KMS-11 (cell line): Measurements from ENCODE around the gene PCGF2.

Experiments
- H2AFZ ChIP-seq: fragments of 200-600 bp; sonication (generic); 2 replicates; pipeline ENCODE4 v1.6.1; 2016; ENCODE audit warnings: antibody characterized with exemption, mixed run types, low read depth
- H3K27ac ChIP-seq: fragments of 200-600 bp; sonication (generic); 2 replicates; pipeline ENCODE4 v1.6.1; 2016; ENCODE audit warnings: mild to moderate bottlenecking, mixed run types
- H3K27me3 ChIP-seq: fragments of 200-600 bp; sonication (generic); 2 replicates; pipeline ENCODE4 v1.6.1; 2017; ENCODE audit warnings: mild to moderate bottlenecking, low read depth, mixed run types, moderate library complexity; ENCODE audit not compliant: insufficient read depth
- H3K36me3 ChIP-seq: fragments of 200-600 bp; sonication (generic); 2 replicates; pipeline ENCODE4 v1.6.1; 2017; ENCODE audit warnings: mild to moderate bottlenecking, mixed run types; ENCODE audit not compliant: insufficient read depth
- H3K4me1 ChIP-seq: fragments of 200-600 bp; sonication (generic); 2 replicates; pipeline ENCODE4 v1.6.1; 2016; ENCODE audit warnings: mild to moderate bottlenecking, low read depth, mixed run types; ENCODE audit not compliant: poor library complexity, severe bottlenecking
- H3K4me2 ChIP-seq: fragments of 200-600 bp; sonication (generic); 2 replicates; pipeline ENCODE4 v1.7.0; 2016; ENCODE audit warnings: mild to moderate bottlenecking, mixed run types
- H3K4me3 ChIP-seq: fragments of 200-600 bp; sonication (generic); IDR thresholded peaks from 2 replicates; pipeline ENCODE4 v1.6.1; 2017; ENCODE audit warnings: low read depth, low read length, mixed read lengths; ENCODE audit not compliant: insufficient read depth
- H3K79me2 ChIP-seq: fragments of 200-600 bp; sonication (generic); 2 replicates; pipeline ENCODE4 v1.6.1; 2016; ENCODE audit warnings: low read depth, mixed run types; ENCODE audit not compliant: insufficient read depth
- H3K9ac ChIP-seq: fragments of 200-600 bp; sonication (generic); 2 replicates; pipeline ENCODE4 v1.6.1; 2016; ENCODE audit warnings: mild to moderate bottlenecking, mixed run types
- H4K20me1 ChIP-seq: fragments of 200-600 bp; sonication (generic); 2 replicates; pipeline ENCODE4 v1.6.1; 2016; ENCODE audit warnings: mild to moderate bottlenecking, mixed run types; ENCODE audit not compliant: insufficient read depth
- TF ChIP-seq, protein P1 (sequence below): fragments of 200-600 bp; sonication (generic); conservative IDR thresholded peaks from 2 replicates; pipeline ENCODE4 v1.6.1; 2017; ENCODE audit warnings: low read depth, mild to moderate bottlenecking, antibody characterized with exemption, low read length, moderate library complexity, mixed read lengths

Gene PCGF2

DNA sequence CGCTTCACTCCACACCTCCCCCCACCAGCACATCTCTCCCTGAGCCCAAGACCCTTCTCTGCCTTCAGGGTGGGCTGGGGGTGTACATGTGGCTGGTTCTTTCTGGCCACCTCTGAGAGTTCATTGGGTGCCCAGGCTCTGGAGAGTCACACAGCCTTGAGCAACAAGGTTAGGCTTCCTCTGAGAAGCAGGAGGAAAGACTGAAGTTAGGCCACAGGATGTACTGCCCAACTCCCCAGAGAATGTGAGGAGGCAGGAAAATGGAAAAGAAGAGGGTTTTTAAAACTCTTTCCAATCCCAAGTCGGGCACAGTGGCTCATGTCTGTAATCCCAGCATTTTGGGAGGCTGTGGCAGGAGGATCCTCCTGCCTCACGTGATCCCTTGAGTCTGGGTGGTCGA, 7.3 kb downstream of the PCGF2 start:
- no peaks in the 10 kb centered on the region for H3K36me3 ChIP-seq
- no peak overlapping the region for H3K4me2 ChIP-seq
- no peak overlapping the region for H3K27ac ChIP-seq
- no peak overlapping the region for H3K9ac ChIP-seq
- H3K79me2 ChIP-seq: no peaks in the 10 kb centered on the region
- TF ChIP-seq, protein P1, sequence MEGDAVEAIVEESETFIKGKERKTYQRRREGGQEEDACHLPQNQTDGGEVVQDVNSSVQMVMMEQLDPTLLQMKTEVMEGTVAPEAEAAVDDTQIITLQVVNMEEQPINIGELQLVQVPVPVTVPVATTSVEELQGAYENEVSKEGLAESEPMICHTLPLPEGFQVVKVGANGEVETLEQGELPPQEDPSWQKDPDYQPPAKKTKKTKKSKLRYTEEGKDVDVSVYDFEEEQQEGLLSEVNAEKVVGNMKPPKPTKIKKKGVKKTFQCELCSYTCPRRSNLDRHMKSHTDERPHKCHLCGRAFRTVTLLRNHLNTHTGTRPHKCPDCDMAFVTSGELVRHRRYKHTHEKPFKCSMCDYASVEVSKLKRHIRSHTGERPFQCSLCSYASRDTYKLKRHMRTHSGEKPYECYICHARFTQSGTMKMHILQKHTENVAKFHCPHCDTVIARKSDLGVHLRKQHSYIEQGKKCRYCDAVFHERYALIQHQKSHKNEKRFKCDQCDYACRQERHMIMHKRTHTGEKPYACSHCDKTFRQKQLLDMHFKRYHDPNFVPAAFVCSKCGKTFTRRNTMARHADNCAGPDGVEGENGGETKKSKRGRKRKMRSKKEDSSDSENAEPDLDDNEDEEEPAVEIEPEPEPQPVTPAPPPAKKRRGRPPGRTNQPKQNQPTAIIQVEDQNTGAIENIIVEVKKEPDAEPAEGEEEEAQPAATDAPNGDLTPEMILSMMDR: no peak
- H3K4me3 ChIP-seq: no peak overlapping the region
- no peaks in the 10 kb centered on the region for H4K20me1 ChIP-seq
- H3K27me3 ChIP-seq: no peaks in the 10 kb centered on the region
- H2AFZ ChIP-seq: no peak overlapping the region
- peaks cover 4% of the 10 kb centered on the region for H3K4me1 ChIP-seq

DNA sequence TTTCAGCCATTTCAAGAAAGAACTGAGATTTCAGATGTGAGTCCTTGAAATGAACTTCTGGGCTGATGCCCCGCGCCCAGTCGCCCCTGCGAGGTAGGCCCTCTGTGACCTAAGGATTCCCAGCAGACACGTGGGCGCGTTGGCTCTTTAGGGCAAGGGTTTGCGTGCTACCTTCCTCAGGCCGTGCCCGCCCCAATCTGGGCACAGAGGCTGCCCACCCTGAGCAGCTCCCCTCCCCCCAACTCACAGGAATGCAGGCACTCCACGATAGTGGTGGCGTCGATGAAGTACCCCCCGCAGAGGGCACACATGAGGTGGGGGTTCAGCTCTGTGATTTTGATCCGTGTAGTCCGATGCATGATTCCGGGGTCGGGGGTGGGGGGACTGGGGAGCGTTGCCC, 8.1 kb downstream of the PCGF2 start:
- peaks cover 8% of the 10 kb centered on the region for H3K4me1 ChIP-seq
- no peak overlapping the region for H3K9ac ChIP-seq
- no peak overlapping the region for H3K27ac ChIP-seq
- no peak overlapping the region for H3K4me2 ChIP-seq
- TF ChIP-seq, protein P1: no peak
- H3K79me2 ChIP-seq: no peaks in the 10 kb centered on the region
- H4K20me1 ChIP-seq: no peaks in the 10 kb centered on the region
- no peak overlapping the region for H3K4me3 ChIP-seq
- no peak overlapping the region for H2AFZ ChIP-seq
- H3K27me3 ChIP-seq: no peaks in the 10 kb centered on the region
- no peaks in the 10 kb centered on the region for H3K36me3 ChIP-seq

DNA sequence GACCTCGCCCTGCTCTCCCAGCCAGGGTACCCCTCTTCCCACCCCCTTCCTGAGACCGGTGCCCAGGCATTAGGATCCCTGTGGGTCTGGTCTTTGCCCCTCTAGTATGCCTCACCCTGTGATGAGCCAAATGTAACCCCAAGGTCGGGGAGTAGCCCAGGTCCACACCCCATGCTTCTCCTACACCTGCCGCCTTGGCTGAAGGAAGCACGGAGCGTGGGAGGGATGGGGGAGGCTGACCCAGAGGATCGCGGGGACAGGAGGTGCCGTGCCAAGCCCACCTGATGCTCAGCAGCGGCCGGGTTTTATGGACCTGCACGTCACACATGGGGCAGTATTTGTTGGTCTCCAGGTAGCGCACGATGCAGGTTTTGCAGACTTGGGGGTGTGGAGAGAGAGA, 8.8 kb downstream of the PCGF2 start:
- no peaks in the 10 kb centered on the region for H4K20me1 ChIP-seq
- no peak overlapping the region for H2AFZ ChIP-seq
- H3K9ac ChIP-seq: no peak overlapping the region
- H3K36me3 ChIP-seq: no peaks in the 10 kb centered on the region
- peaks cover 10% of the 10 kb centered on the region for H3K4me1 ChIP-seq
- H3K27me3 ChIP-seq: no peaks in the 10 kb centered on the region
- no peak overlapping the region for H3K27ac ChIP-seq
- H3K4me3 ChIP-seq: no peak overlapping the region
- no peaks in the 10 kb centered on the region for H3K79me2 ChIP-seq
- no peak overlapping the region for H3K4me2 ChIP-seq
- TF ChIP-seq, protein P1: no peak

DNA sequence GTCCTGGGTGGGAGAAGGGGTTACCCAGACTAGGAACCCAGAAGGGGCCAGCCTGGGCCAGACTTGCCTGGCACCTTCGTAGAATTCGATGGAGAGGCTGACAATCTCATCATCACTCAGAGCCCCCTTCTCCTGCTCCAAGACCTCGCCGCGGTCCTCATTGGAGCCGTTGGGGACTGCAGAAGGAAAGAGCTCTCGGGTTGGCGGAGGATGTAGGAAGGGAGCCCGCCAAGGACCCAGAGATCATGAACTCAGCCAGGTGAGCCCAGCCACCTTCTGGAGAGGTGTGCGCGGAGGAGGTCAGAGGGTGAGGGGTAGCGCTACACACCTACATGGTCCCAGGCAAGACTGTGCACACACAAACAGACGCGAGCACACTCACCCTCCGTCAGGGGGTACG, 9.4 kb downstream of the PCGF2 start:
- TF ChIP-seq, protein P1: no peak
- no peaks in the 10 kb centered on the region for H3K36me3 ChIP-seq
- no peak overlapping the region for H3K9ac ChIP-seq
- H3K27me3 ChIP-seq: no peaks in the 10 kb centered on the region
- H3K4me2 ChIP-seq: no peak overlapping the region
- peaks cover 10% of the 10 kb centered on the region for H3K4me1 ChIP-seq
- no peak overlapping the region for H3K4me3 ChIP-seq
- H2AFZ ChIP-seq: no peak overlapping the region
- no peaks in the 10 kb centered on the region for H4K20me1 ChIP-seq
- H3K79me2 ChIP-seq: no peaks in the 10 kb centered on the region
- H3K27ac ChIP-seq: no peak overlapping the region
